NCI-H1417 (cell line): Measurements from ENCODE around the gene RUNX2.
"Not testable (repeated sequence)": the region's sequence is repeated elsewhere in the genome, so short reads cannot be mapped to it uniquely, and the experiment has no call there.

ENCODE experiments used
- DNase-seq, 3 experiments: peaks; one replicate each; lab custom pipeline; 2025; lab: John Stamatoyannopoulos, UW

The RUNX2 gene

GRCh38 chr6:45555981-45556771 is 228.0 kb downstream of the RUNX2 start:
- DNase-seq: no peak

- no peak for DNase-seq
These were observed 228.7 kb downstream of the RUNX2 start for GRCh38 chr6:45556828-45557227.

- no peak for DNase-seq
These were observed 229.3 kb downstream of the RUNX2 start for GRCh38 chr6:45557454-45557853.

- no peak for DNase-seq
These were observed 230.7 kb downstream of the RUNX2 start for GRCh38 chr6:45558858-45559257.

GRCh38 chr6:45560321-45560820 is 232.2 kb downstream of the RUNX2 start:
- DNase-seq: not testable (repeated sequence)

- DNase-seq: no peak
These were observed 234.0 kb downstream of the RUNX2 start for GRCh38 chr6:45562171-45562570.

GRCh38 chr6:45563041-45563440 is 234.9 kb downstream of the RUNX2 start:
- no peak for DNase-seq

GRCh38 chr6:45563844-45564243 is 235.7 kb downstream of the RUNX2 start:
- no peak for DNase-seq

GRCh38 chr6:45566882-45567281 is 238.8 kb downstream of the RUNX2 start:
- DNase-seq: no peak

- DNase-seq: no peak
These were observed 239.7 kb downstream of the RUNX2 start for GRCh38 chr6:45567879-45568278.

GRCh38 chr6:45568626-45569025 is 240.5 kb downstream of the RUNX2 start:
- DNase-seq: no peak

- no peak for DNase-seq
These were observed 241.2 kb downstream of the RUNX2 start for GRCh38 chr6:45569210-45569945.

- DNase-seq: no peak
These were observed 243.0 kb downstream of the RUNX2 start for GRCh38 chr6:45571159-45571558.

- no peak for DNase-seq
These were observed 244.7 kb downstream of the RUNX2 start for GRCh38 chr6:45572833-45573232.

GRCh38 chr6:45574014-45574461 is 245.9 kb downstream of the RUNX2 start:
- DNase-seq: no peak

- DNase-seq: peak in 1 of 3 experiments; percentile 30
These were observed 246.8 kb downstream of the RUNX2 start for GRCh38 chr6:45574885-45575284.

- DNase-seq: no peak
These were observed 248.8 kb downstream of the RUNX2 start for GRCh38 chr6:45576648-45577624.

- peak in 2 of 3 experiments; percentile 2 to 42 for DNase-seq
These were observed 249.8 kb downstream of the RUNX2 start for GRCh38 chr6:45577836-45578504.

- DNase-seq: no peak
These were observed 256.0 kb downstream of the RUNX2 start for GRCh38 chr6:45584127-45584526.

GRCh38 chr6:45586216-45587171 is 258.4 kb downstream of the RUNX2 start:
- DNase-seq: peak in 1 of 3 experiments; percentile 0
